ENCODE results near the gene LILRB5.
"Not testable (repeated sequence)": the region's sequence is repeated elsewhere in the genome, so short reads cannot be mapped to it uniquely, and the experiment has no call there.

LILRB5 gene

GRCh38 chr19:54257116-54257480 is at the start of gene LILRB5:
LILRB5 (minus strand) TSS chr19:54257273; CDS start chr19:54257193, 80 bp downstream.
- no peak for DNase-seq (ENCODE audit: low read depth, low spot score)

- DNase-seq (ENCODE audit: low read depth, low spot score), result no peak
Observed at GRCh38 chr19:54305141-54305540, 48.1 kb upstream of the LILRB5 start.

GRCh38 chr19:54302257-54302656 is 45.2 kb upstream of the LILRB5 start:
- DNase-seq (ENCODE audit: low read depth, low spot score), result no peak

- no peak for DNase-seq (ENCODE audit: low read depth, low spot score)
Observed at GRCh38 chr19:54299515-54299914, 42.4 kb upstream of the LILRB5 start.

- DNase-seq (ENCODE audit: low read depth, low spot score), result no peak
Observed at GRCh38 chr19:54299126-54299498, 42.0 kb upstream of the LILRB5 start.

- DNase-seq (ENCODE audit: low read depth, low spot score), result no peak
Observed at GRCh38 chr19:54298357-54299125, 41.5 kb upstream of the LILRB5 start.

GRCh38 chr19:54297759-54298305 is 40.8 kb upstream of the LILRB5 start:
- no peak for DNase-seq (ENCODE audit: low read depth, low spot score)

- DNase-seq (ENCODE audit: low read depth, low spot score), result no peak
Observed at GRCh38 chr19:54294539-54294938, 37.5 kb upstream of the LILRB5 start.

GRCh38 chr19:54289160-54289559 is 32.1 kb upstream of the LILRB5 start:
- not testable (repeated sequence) for DNase-seq (ENCODE audit: low read depth, low spot score)

- no peak for DNase-seq (ENCODE audit: low read depth, low spot score)
Observed at GRCh38 chr19:54287456-54287855, 30.4 kb upstream of the LILRB5 start.

- not testable (repeated sequence) for DNase-seq (ENCODE audit: low read depth, low spot score)
Observed at GRCh38 chr19:54286283-54286682, 29.2 kb upstream of the LILRB5 start.

- not testable (repeated sequence) for DNase-seq (ENCODE audit: low read depth, low spot score)
Observed at GRCh38 chr19:54285427-54286056, 28.5 kb upstream of the LILRB5 start.

- no peak for DNase-seq (ENCODE audit: low read depth, low spot score)
Observed at GRCh38 chr19:54282686-54283470, 25.8 kb upstream of the LILRB5 start.

- DNase-seq (ENCODE audit: low read depth, low spot score), result not testable (repeated sequence)
Observed at GRCh38 chr19:54281729-54282075, 24.6 kb upstream of the LILRB5 start.

- no peak for DNase-seq (ENCODE audit: low read depth, low spot score)
Observed at GRCh38 chr19:54281007-54281728, 24.1 kb upstream of the LILRB5 start, which contains the start of gene LILRB2. LILRB2 (minus strand) TSS chr19:54281110; CDS start chr19:54280496, 614 bp downstream.

- DNase-seq (ENCODE audit: low read depth, low spot score), result not testable (repeated sequence)
Observed at GRCh38 chr19:54280441-54280840, 23.4 kb upstream of the LILRB5 start.

- DNase-seq (ENCODE audit: low read depth, low spot score), result not testable (repeated sequence)
Observed at GRCh38 chr19:54280025-54280424, 23.0 kb upstream of the LILRB5 start.

- no peak for DNase-seq (ENCODE audit: low read depth, low spot score)
Observed at GRCh38 chr19:54279406-54279962, 22.4 kb upstream of the LILRB5 start.

- not testable (repeated sequence) for DNase-seq (ENCODE audit: low read depth, low spot score)
Observed at GRCh38 chr19:54278571-54279195, 21.6 kb upstream of the LILRB5 start.

GRCh38 chr19:54278056-54278455 is 21.0 kb upstream of the LILRB5 start:
- not testable (repeated sequence) for DNase-seq (ENCODE audit: low read depth, low spot score)
